HG03575 (cell line): ENCODE measurements around the gene NRP1.
"Not testable (repeated sequence)": the region's sequence is repeated elsewhere in the genome, so short reads cannot be mapped to it uniquely, and the experiment has no call there.

ENCODE experiments used
- ATAC-seq: cut with Tn5 transposase; IDR thresholded peaks from one replicate; pipeline ENCODE4 v1.9.1; 2021; ENCODE audit not compliant: unreplicated experiment, insufficient number of reproducible peaks, low FRiP score; ENCODE audit errors: extremely low read depth

NRP1 gene

DNA sequence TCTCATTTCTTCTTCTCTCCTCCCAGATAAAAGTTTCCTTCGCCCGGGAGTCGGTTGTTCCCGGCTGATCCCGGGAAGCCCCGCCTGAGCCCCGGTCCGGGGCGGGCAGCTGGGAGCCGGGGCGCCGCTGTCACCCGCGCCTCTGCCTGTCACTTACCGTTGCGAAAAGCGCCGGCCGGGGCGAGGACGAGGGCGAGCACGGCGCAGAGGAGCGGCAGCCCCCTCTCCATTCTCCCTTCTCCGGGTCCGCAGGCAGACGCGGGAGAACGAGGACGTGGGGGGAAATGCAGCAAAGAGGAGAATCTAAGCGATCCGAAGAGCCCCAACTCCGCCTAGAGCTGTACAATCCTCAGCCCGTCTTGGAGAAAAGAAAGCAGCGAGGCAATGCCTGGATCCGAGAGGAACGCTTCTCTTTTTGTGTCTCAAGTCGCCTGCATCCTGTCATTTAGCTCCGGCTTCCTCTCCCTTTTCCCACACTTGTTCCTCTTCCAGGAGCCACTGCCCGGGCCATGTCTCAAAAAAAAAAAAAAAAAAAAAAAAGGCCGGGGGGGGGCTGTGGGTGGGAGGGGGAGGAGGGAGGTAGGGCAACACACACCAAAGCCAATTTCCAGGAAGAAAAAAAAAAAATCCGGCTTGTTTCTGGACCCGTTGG is at the start of gene NRP1:
Gene NRP1, minus strand, starts transcription at position 515 of the 652 bp plus-strand sequence. Its CDS starts 285 bp downstream, at position 230.
- ATAC-seq, result no peak

DNA sequence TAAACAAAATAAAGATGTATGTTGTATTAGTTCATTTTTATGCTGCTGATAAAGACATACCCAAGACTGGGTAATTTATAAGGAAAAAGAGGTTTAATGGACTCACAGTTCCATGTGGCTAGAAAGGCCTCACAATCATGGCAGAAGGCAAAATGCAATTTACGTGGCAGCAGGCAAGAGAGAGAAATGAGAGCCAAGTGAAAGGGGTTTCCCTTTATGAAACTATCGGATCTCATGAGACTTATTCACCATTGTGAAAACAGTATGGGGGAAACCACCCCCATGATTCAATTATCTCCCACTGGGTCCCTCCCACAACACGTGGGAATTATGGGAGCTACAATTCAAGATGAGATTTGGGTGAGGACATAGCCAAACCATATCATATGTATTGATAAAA is 49.7 kb upstream of the NRP1 start:
- ATAC-seq, result not testable (repeated sequence)

- no peak for ATAC-seq
Observed at GRCh38 chr10:33382921-33383713, 48.6 kb upstream of the NRP1 start.

GRCh38 chr10:33382216-33382600 is 47.7 kb upstream of the NRP1 start:
- no peak for ATAC-seq

DNA sequence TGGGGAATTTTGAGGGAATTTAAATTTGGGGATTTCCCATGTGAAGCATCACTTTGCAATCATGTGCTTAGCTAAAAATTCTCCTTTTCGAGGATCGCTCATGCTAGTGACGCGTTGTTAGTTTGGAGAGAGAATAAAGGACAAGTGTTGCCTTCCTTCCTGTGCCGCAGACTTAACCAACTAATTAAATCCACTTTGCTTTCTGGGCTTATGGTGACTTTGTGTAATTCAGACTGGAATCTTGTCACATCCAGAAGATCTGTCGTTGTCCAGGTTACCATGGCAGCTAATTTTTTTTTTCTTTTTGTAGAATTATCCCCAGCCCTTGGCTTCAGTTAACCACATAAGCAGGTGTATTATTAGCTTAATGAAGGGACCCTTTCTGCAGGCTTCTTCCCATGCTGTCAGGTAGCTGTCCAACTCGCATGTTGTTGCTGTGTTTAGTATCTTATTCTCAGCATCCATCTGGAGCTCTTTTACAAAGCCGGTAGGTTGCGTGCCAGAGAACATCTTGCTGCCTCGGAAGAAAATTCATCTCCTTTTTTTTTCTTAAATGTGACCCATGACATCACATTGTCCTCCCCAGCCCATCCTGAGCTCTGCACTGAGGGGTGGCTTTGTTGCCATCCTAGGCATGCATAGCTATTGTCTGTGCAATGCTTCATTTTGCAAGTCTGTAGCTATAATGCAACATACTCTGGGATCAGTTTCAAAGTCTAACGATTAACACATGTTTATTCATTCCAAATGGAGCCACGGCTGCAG is 47.2 kb upstream of the NRP1 start:
- ATAC-seq, result no peak

GRCh38 chr10:33377658-33378025 is 43.2 kb upstream of the NRP1 start:
- ATAC-seq, result no peak

GRCh38 chr10:33376976-33377657 is 42.6 kb upstream of the NRP1 start:
- no peak for ATAC-seq

- ATAC-seq, result no peak
Observed at GRCh38 chr10:33376476-33376875, 42.0 kb upstream of the NRP1 start.

- ATAC-seq, result no peak
Observed at GRCh38 chr10:33373263-33373662, 38.8 kb upstream of the NRP1 start.

- no peak for ATAC-seq
Observed at GRCh38 chr10:33371234-33371633, 36.8 kb upstream of the NRP1 start.

DNA sequence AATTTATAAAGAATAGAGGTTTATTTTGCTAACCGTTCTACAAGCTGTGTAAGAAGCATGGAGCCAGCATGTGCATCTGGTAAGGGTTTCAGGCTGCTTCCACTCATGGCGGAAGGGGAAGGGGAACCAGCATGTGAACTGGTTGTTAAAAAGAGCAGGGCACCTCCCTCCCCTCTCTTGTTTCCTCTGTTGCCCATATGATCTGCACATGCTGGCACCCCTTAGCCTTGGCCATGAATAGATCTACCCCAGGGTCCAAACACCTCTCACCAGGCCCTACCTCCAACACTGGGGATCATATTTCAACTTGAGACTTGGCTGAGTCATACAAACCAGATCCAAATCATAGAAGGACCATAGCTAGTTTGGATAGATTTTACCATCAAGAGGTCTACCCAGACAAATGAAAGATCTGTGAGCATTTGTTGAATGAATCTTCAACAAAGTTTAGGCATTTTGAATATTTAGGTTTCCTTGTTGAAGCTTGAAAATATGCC is 36.0 kb upstream of the NRP1 start:
- no peak for ATAC-seq

DNA sequence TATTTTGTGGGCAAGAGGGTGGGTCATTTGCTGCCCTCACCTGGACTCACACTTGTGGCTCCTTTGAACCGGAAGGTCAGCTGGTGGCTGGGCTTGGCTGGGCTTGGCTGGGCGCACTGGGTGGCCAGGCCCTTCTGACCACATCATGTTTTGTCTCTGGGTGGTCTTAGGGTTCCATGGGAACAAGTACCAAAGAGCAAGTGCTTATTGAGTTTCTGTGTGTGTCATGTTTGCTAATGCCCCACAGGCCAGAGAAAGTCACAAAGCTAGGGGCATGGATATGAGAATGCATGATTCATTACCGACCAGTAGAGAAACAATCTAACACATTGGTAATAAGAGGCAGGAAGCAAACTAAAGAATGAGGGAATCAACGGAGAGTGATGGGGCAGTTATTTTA is 33.6 kb upstream of the NRP1 start:
- ATAC-seq, result no peak

- no peak for ATAC-seq
Observed at GRCh38 chr10:33365871-33366411, 31.5 kb upstream of the NRP1 start.

GRCh38 chr10:33365301-33365700 is 30.8 kb upstream of the NRP1 start:
- ATAC-seq, result no peak

- ATAC-seq, result no peak
Observed at GRCh38 chr10:33363106-33363505, 28.6 kb upstream of the NRP1 start.

- no peak for ATAC-seq
Observed at GRCh38 chr10:33358016-33358415, 23.5 kb upstream of the NRP1 start.

DNA sequence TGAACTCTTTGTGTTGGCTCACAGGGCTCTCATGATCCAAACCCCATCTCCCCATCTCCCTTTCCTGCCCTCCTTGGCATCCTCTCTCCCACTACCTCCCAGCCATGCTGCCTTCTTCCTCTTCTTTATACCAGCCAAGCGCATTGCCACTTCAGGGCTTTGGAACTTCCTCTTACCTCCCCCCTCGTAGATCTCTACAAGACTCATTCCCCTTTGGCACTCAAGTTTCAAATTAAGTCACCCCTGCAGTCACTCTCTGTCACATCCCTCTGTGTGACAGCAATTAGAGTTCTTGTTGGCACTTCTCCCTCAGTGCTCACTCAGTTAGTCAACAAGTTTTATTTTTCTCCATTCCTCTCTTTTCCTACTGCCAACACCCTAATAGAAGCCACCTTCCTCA is 20.8 kb upstream of the NRP1 start:
- ATAC-seq, result no peak

DNA sequence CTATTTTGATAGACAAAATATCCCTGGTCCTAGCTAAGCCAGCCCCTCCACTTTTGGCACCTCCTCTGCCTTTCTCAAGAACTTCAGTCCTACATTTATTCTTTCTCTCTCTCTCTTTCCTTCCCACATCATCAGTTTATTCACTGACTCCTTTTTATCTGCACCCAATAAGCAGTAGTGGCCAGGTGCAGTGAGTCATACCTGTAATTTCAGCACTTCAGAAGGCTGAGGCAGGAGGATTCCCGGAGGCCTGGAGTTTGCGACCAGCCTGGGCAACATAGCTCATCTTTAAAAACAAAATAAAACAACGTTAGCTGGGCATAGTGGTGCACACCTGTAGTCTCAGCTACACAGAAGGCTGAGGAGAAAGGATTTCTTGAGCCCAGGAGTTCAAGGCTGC is 19.4 kb upstream of the NRP1 start:
- no peak for ATAC-seq

DNA sequence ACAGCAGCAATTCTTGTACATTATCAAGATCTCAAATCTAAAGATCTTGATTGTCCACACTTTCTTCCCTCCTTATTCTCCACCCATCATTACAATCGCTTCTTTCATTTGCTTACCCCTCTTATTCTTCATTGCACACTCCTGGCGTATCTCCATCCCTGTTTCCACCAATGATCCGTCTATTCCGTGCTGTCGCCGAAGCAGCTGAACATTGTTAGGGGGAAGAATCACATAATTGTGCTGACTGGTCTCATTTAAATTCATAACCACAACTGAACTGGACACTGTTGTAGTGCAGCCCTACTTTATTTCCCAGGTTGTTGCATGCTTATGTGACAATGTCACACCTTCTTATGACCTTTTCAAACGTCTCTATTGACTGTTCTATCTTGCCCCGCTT is 18.9 kb upstream of the NRP1 start:
- no peak for ATAC-seq
